Measurements from ENCODE around the gene NPC1.
"Not testable (repeated sequence)": the region's sequence is repeated elsewhere in the genome, so short reads cannot be mapped to it uniquely, and the experiment has no call there.

NPC1 gene

GRCh38 chr18:23512641-23513040 lies 73.7 kb downstream of the NPC1 start:
- no peak for DNase-seq
- Histone ChIP-seq H3K36me3 (ENCODE audit: control insufficient read depth, insufficient read depth, low read length) (peaks cover 45% of the 10 kb centered on the region), H3K4me3 (ENCODE audit: insufficient read depth, low read depth, low read length, poor library complexity, severe bottlenecking) (no peak overlapping the region), H3K4me1 (ENCODE audit: control insufficient read depth, insufficient read depth, low read length, poor library complexity, severe bottlenecking) (no peaks in the 10 kb centered on the region), H3K27ac (ENCODE audit: insufficient read depth, low read length, poor library complexity, severe bottlenecking) (no peak overlapping the region), H3K9me3 (ENCODE audit: control insufficient read depth, low read length) (no peaks in the 10 kb centered on the region), H3K27me3 (replicated peaks; ENCODE audit: control insufficient read depth, insufficient read depth, low read length, poor library complexity, severe bottlenecking) (no peaks in the 10 kb centered on the region)

GRCh38 chr18:23512216-23512615 lies 74.1 kb downstream of the NPC1 start:
- H3K27ac ChIP-seq (ENCODE audit: insufficient read depth, low read length, poor library complexity, severe bottlenecking); H3K4me3 ChIP-seq (ENCODE audit: insufficient read depth, low read depth, low read length, poor library complexity, severe bottlenecking); H3K4me1 ChIP-seq (ENCODE audit: control insufficient read depth, insufficient read depth, low read length, poor library complexity, severe bottlenecking); H3K9me3 ChIP-seq (ENCODE audit: control insufficient read depth, low read length); DNase-seq; H3K27me3 ChIP-seq (replicated peaks; ENCODE audit: control insufficient read depth, insufficient read depth, low read length, poor library complexity, severe bottlenecking): not testable (repeated sequence)
- peaks cover 44% of the 10 kb centered on the region for H3K36me3 ChIP-seq (ENCODE audit: control insufficient read depth, insufficient read depth, low read length)

- not testable (repeated sequence) for H3K9me3 ChIP-seq (ENCODE audit: control insufficient read depth, low read length); H3K4me3 ChIP-seq (ENCODE audit: insufficient read depth, low read depth, low read length, poor library complexity, severe bottlenecking); H3K4me1 ChIP-seq (ENCODE audit: control insufficient read depth, insufficient read depth, low read length, poor library complexity, severe bottlenecking); DNase-seq; H3K27ac ChIP-seq (ENCODE audit: insufficient read depth, low read length, poor library complexity, severe bottlenecking); H3K27me3 ChIP-seq (replicated peaks; ENCODE audit: control insufficient read depth, insufficient read depth, low read length, poor library complexity, severe bottlenecking)
- peaks cover 42% of the 10 kb centered on the region for H3K36me3 ChIP-seq (ENCODE audit: control insufficient read depth, insufficient read depth, low read length)
Observed at GRCh38 chr18:23510923-23511322, 75.4 kb downstream of the NPC1 start.

GRCh38 chr18:23506393-23506792 lies 79.9 kb downstream of the NPC1 start:
- peaks cover 31% of the 10 kb centered on the region for H3K36me3 ChIP-seq (ENCODE audit: control insufficient read depth, insufficient read depth, low read length)
- H3K4me3 ChIP-seq (ENCODE audit: insufficient read depth, low read depth, low read length, poor library complexity, severe bottlenecking), result no peak overlapping the region
- H3K4me1 ChIP-seq (ENCODE audit: control insufficient read depth, insufficient read depth, low read length, poor library complexity, severe bottlenecking), result peaks cover 19% of the 10 kb centered on the region
- no peak for DNase-seq
- no peaks in the 10 kb centered on the region for H3K27me3 ChIP-seq (replicated peaks; ENCODE audit: control insufficient read depth, insufficient read depth, low read length, poor library complexity, severe bottlenecking)
- H3K27ac ChIP-seq (ENCODE audit: insufficient read depth, low read length, poor library complexity, severe bottlenecking), result no peak overlapping the region
- no peaks in the 10 kb centered on the region for H3K9me3 ChIP-seq (ENCODE audit: control insufficient read depth, low read length)

- peaks cover 16% of the 10 kb centered on the region for H3K36me3 ChIP-seq (ENCODE audit: control insufficient read depth, insufficient read depth, low read length)
- H3K4me3 ChIP-seq (ENCODE audit: insufficient read depth, low read depth, low read length, poor library complexity, severe bottlenecking), result peak overlapping the region; percentile 77
- no peaks in the 10 kb centered on the region for H3K9me3 ChIP-seq (ENCODE audit: control insufficient read depth, low read length)
- peaks cover 19% of the 10 kb centered on the region for H3K4me1 ChIP-seq (ENCODE audit: control insufficient read depth, insufficient read depth, low read length, poor library complexity, severe bottlenecking)
- H3K27me3 ChIP-seq (replicated peaks; ENCODE audit: control insufficient read depth, insufficient read depth, low read length, poor library complexity, severe bottlenecking), result no peaks in the 10 kb centered on the region
- peak overlapping the region; percentile 91 for H3K27ac ChIP-seq (ENCODE audit: insufficient read depth, low read length, poor library complexity, severe bottlenecking)
- no peak for DNase-seq
Observed at GRCh38 chr18:23504720-23505119, 81.6 kb downstream of the NPC1 start.

GRCh38 chr18:23503963-23504344 lies 82.4 kb downstream of the NPC1 start:
- H3K4me1 ChIP-seq (ENCODE audit: control insufficient read depth, insufficient read depth, low read length, poor library complexity, severe bottlenecking), result peaks cover 20% of the 10 kb centered on the region
- no peaks in the 10 kb centered on the region for H3K27me3 ChIP-seq (replicated peaks; ENCODE audit: control insufficient read depth, insufficient read depth, low read length, poor library complexity, severe bottlenecking)
- no peaks in the 10 kb centered on the region for H3K9me3 ChIP-seq (ENCODE audit: control insufficient read depth, low read length)
- DNase-seq, result no peak
- H3K4me3 ChIP-seq (ENCODE audit: insufficient read depth, low read depth, low read length, poor library complexity, severe bottlenecking), result peak overlapping the region; percentile 77
- H3K36me3 ChIP-seq (ENCODE audit: control insufficient read depth, insufficient read depth, low read length), result peaks cover 14% of the 10 kb centered on the region
- H3K27ac ChIP-seq (ENCODE audit: insufficient read depth, low read length, poor library complexity, severe bottlenecking), result peak overlapping the region; percentile 91

- H3K27me3 ChIP-seq (replicated peaks; ENCODE audit: control insufficient read depth, insufficient read depth, low read length, poor library complexity, severe bottlenecking), result no peaks in the 10 kb centered on the region
- H3K36me3 ChIP-seq (ENCODE audit: control insufficient read depth, insufficient read depth, low read length), result peaks cover 13% of the 10 kb centered on the region
- H3K4me1 ChIP-seq (ENCODE audit: control insufficient read depth, insufficient read depth, low read length, poor library complexity, severe bottlenecking), result peaks cover 23% of the 10 kb centered on the region
- peak within 1 kb of the TSS; percentile 77 for H3K4me3 ChIP-seq (ENCODE audit: insufficient read depth, low read depth, low read length, poor library complexity, severe bottlenecking)
- DNase-seq, result peak; percentile 94 to 95 (median 95)
- H3K27ac ChIP-seq (ENCODE audit: insufficient read depth, low read length, poor library complexity, severe bottlenecking), result peak within 1 kb of the TSS; percentile 91
- H3K9me3 ChIP-seq (ENCODE audit: control insufficient read depth, low read length), result no peaks in the 10 kb centered on the region
Observed at GRCh38 chr18:23503038-23503962, 83.0 kb downstream of the NPC1 start, which contains the start of gene RMC1. RMC1 (plus strand) TSS chr18:23503511; CDS start chr18:23503619, 108 bp downstream.

- Histone ChIP-seq H3K4me3 (ENCODE audit: insufficient read depth, low read depth, low read length, poor library complexity, severe bottlenecking) (peak overlapping the region; percentile 77), H3K27ac (ENCODE audit: insufficient read depth, low read length, poor library complexity, severe bottlenecking) (peak overlapping the region; percentile 91), H3K36me3 (ENCODE audit: control insufficient read depth, insufficient read depth, low read length) (peaks cover 6% of the 10 kb centered on the region), H3K27me3 (replicated peaks; ENCODE audit: control insufficient read depth, insufficient read depth, low read length, poor library complexity, severe bottlenecking) (no peaks in the 10 kb centered on the region), H3K9me3 (ENCODE audit: control insufficient read depth, low read length) (no peaks in the 10 kb centered on the region), H3K4me1 (ENCODE audit: control insufficient read depth, insufficient read depth, low read length, poor library complexity, severe bottlenecking) (peaks cover 23% of the 10 kb centered on the region)
- DNase-seq, result no peak
Observed at GRCh38 chr18:23502516-23503037, 83.7 kb downstream of the NPC1 start.

GRCh38 chr18:23501626-23502025 lies 84.7 kb downstream of the NPC1 start:
- Histone ChIP-seq H3K27ac (ENCODE audit: insufficient read depth, low read length, poor library complexity, severe bottlenecking) (no peak overlapping the region), H3K9me3 (ENCODE audit: control insufficient read depth, low read length) (no peaks in the 10 kb centered on the region), H3K27me3 (replicated peaks; ENCODE audit: control insufficient read depth, insufficient read depth, low read length, poor library complexity, severe bottlenecking) (no peaks in the 10 kb centered on the region), H3K4me1 (ENCODE audit: control insufficient read depth, insufficient read depth, low read length, poor library complexity, severe bottlenecking) (peaks cover 21% of the 10 kb centered on the region), H3K36me3 (ENCODE audit: control insufficient read depth, insufficient read depth, low read length) (peaks cover 4% of the 10 kb centered on the region), H3K4me3 (ENCODE audit: insufficient read depth, low read depth, low read length, poor library complexity, severe bottlenecking) (no peak overlapping the region)
- DNase-seq, result no peak

GRCh38 chr18:23499291-23499781 lies 87.0 kb downstream of the NPC1 start:
- no peaks in the 10 kb centered on the region for H3K36me3 ChIP-seq (ENCODE audit: control insufficient read depth, insufficient read depth, low read length)
- no peak for DNase-seq
- peaks cover 14% of the 10 kb centered on the region for H3K4me1 ChIP-seq (ENCODE audit: control insufficient read depth, insufficient read depth, low read length, poor library complexity, severe bottlenecking)
- H3K27me3 ChIP-seq (replicated peaks; ENCODE audit: control insufficient read depth, insufficient read depth, low read length, poor library complexity, severe bottlenecking), result no peaks in the 10 kb centered on the region
- no peak overlapping the region for H3K27ac ChIP-seq (ENCODE audit: insufficient read depth, low read length, poor library complexity, severe bottlenecking)
- H3K9me3 ChIP-seq (ENCODE audit: control insufficient read depth, low read length), result no peaks in the 10 kb centered on the region
- H3K4me3 ChIP-seq (ENCODE audit: insufficient read depth, low read depth, low read length, poor library complexity, severe bottlenecking), result no peak overlapping the region
